ENCODE measurements around the gene POLRMT.
A peak's percentile ranks its signal among the peaks of the same experiment; 100 is the strongest.

Gene POLRMT

GRCh38 chr19:663682-664117 lies 30.4 kb upstream of the POLRMT start:
- DNase-seq (ENCODE audit: low read depth in 1 of 2, low spot score in 1 of 2), result no peak

DNA sequence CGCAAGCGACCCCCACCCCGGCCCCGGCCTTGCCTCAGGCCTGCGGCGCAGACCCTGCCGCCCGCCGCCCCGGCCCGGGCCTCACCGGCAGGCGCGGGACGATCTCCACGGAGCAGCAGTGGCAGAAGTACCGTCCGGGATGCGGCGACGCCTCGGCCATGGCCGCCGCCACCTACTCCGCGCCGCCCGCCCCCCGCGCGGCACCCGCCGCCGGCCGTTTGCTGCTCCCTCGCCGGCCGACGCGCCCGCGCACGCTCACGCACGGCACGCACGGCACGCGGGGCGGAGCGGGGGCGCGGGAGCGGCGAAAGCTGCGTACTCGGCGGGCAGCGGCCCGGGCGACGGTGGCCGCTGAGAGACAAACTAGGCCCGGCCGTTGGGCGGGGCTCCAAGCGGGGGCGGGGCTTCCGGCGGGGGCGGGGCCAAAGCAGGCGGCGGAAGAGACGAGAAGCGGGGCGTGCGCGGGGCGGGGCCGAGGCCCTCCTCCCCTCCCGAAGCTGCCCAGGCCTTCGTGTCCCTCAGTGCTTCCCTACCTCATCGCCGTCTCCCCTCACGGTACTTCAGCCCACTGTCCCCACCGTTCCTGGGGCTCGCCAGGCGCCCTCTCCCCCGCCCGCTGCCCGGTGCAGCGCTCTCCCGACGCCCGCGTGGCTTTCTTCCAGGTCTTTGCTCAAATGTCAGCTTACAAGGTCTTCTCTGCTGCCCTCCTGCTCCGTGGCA lies 29.8 kb upstream of the POLRMT start, which contains the start of gene RNF126:
TSS of gene RNF126 (minus strand) at position 253 of the 720 bp plus-strand sequence. CDS start at position 160, 93 bp downstream.
- peak; percentile 91 to 98 for DNase-seq (ENCODE audit: low read depth in 1 of 2, low spot score in 1 of 2)

DNA sequence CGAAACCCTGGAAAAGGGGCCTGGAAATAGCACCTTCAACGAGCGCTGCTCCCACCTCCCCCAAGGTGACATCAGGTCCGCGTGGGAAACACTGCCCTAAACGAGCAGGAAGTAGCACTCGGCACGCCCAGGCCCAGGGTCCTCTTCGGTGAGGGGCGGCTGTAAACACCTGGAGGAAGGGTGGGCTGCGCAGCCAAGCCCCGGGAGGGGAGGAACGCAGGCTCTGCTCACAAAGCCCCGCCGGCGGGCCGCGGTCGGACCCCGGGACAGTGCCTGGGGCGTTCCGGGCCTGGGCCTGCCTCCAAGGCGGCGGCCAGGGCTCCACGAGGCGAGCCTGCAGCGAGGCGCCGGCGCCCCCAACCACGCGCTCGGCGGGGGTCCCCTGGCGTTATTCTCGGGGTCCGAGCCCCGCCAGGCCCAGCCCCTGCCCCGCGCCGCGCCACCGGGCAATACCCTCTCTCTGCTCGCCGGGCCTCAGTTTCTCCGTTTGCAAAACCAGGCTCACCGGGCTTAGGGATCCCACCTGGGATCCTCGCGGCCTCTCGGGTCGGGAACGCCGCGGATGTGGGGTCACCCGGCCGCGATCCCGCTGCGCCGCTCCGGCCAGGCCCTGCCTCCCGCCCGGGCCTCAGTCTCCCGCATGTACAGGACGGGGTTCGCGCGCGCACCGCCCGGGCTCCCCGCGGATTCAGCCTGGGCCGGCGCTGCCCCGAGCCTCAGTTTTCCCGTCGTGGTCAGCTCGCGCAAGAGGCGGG lies 29.0 kb upstream of the POLRMT start:
- peak; percentile 35 to 60 for DNase-seq (ENCODE audit: low read depth in 1 of 2, low spot score in 1 of 2)

DNA sequence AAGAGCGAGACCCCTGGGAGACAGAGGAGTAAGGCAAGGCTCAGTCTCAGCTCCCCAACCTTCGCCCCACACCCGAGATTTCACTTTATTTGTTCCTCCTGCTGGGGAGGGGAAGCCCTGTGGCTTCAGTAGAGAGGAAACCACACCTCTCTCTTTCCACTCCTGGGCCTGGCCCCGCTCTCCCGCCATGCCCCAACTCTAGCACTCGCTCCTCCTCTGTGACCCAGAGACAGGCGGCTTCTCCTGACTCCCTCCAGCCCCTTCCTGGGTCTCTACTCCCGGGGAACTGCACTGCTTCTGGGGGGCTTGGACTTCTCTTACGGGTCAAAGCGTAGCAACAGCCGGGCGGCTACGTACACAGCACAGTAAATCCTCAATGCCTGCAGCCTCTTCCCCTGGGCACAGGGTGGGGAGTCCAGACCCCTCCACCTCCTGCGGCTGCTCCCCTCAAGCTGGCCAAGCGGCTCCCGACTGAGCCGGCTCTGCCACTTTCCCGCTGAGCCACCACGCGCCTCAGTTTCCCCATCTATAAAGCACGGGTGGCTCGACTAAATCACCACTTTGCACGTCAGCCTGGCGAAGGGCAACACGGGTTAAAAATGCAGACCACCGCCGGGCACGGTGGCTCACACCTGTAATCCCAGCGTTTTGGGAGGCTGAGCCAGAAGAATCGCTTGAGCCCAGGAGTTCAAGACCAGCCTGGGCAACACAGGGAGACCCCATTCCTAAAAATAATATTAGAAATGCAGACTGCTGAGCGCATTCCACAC lies 28.3 kb upstream of the POLRMT start:
- peak; percentile 33 to 53 for DNase-seq (ENCODE audit: low read depth in 1 of 2, low spot score in 1 of 2)

GRCh38 chr19:660793-661426 lies 27.6 kb upstream of the POLRMT start:
- DNase-seq (ENCODE audit: low read depth in 1 of 2, low spot score in 1 of 2), result no peak

DNA sequence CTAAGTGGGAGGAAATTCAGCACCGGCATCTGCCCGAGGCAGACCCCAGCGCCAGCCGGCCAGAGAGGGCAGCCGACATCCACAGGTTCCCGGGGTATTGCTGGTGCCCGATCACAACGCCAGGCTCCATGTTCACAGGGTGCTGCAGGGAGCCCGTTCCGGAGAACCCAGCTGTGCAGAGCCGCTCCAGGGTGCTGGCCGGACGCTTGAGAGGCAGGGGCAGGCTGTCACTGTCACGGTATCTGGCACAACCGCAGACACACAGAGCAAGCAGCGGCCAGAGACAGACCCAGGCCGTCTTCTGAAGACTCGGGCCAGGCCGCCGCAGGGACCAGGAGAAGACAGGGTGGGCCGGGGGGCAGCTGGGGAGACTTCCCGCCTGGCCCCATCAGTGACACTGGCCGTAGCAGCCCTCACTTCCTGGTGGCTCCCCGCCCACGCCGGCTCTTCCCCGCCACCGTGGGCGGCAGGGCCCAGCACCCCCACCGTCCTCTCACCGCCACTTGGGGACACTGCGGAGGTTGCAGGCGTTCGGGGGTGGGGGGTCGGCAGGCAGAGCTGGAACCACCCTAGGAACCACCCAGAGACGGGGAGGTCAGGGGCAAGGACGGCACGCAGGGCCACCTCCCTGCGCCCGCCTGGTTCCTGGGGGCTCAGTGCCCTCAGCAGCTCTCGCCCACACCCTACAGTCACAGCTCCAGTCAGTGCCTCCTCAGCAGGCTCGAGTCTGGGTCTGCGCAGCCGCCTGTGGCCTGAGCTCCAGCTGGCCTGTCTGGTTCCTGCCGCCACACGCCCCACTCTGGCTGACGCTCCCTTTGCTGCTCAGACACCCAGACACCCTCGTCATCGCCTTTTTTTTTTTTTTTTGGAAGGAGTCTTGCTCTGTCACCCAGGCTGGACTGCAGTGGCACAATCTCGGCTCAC lies 25.8 kb upstream of the POLRMT start:
- no peak for DNase-seq (ENCODE audit: low read depth in 1 of 2, low spot score in 1 of 2)

GRCh38 chr19:658059-658839 lies 24.9 kb upstream of the POLRMT start:
- DNase-seq (ENCODE audit: low read depth in 1 of 2, low spot score in 1 of 2), result no peak

GRCh38 chr19:657611-658010 lies 24.3 kb upstream of the POLRMT start:
- no peak for DNase-seq (ENCODE audit: low read depth in 1 of 2, low spot score in 1 of 2)

GRCh38 chr19:656751-657559 lies 23.6 kb upstream of the POLRMT start:
- DNase-seq (ENCODE audit: low read depth in 1 of 2, low spot score in 1 of 2), result no peak

GRCh38 chr19:655691-656090 lies 22.4 kb upstream of the POLRMT start:
- no peak for DNase-seq (ENCODE audit: low read depth in 1 of 2, low spot score in 1 of 2)

GRCh38 chr19:653425-653824 lies 20.1 kb upstream of the POLRMT start:
- DNase-seq (ENCODE audit: low read depth in 1 of 2, low spot score in 1 of 2), result no peak

GRCh38 chr19:652467-653389 lies 19.4 kb upstream of the POLRMT start:
- no peak for DNase-seq (ENCODE audit: low read depth in 1 of 2, low spot score in 1 of 2)

DNA sequence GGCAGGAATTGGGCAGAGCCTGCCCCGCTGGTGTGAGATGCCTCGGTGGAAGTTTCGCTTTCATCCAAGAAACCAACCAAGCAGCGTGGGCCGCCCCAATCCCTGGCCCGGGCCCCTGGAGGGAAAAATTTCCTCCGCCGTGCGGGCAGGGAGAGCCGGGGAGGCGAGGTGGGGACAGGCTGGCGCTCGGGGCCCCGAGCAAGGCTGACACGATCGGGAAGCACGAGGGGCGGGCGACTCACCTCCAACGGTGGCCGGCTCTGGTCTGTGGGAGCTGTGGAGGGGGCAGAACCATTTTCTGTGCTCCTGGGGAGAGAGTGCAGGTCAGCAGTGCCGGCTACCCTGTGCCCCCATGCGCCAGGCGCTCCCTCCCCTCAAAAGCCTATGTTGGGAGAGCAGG lies 18.7 kb upstream of the POLRMT start:
- no peak for DNase-seq (ENCODE audit: low read depth in 1 of 2, low spot score in 1 of 2)

GRCh38 chr19:651114-651818 lies 17.9 kb upstream of the POLRMT start:
- DNase-seq (ENCODE audit: low read depth in 1 of 2, low spot score in 1 of 2), result no peak

GRCh38 chr19:650121-650520 lies 16.8 kb upstream of the POLRMT start:
- DNase-seq (ENCODE audit: low read depth in 1 of 2, low spot score in 1 of 2), result no peak

DNA sequence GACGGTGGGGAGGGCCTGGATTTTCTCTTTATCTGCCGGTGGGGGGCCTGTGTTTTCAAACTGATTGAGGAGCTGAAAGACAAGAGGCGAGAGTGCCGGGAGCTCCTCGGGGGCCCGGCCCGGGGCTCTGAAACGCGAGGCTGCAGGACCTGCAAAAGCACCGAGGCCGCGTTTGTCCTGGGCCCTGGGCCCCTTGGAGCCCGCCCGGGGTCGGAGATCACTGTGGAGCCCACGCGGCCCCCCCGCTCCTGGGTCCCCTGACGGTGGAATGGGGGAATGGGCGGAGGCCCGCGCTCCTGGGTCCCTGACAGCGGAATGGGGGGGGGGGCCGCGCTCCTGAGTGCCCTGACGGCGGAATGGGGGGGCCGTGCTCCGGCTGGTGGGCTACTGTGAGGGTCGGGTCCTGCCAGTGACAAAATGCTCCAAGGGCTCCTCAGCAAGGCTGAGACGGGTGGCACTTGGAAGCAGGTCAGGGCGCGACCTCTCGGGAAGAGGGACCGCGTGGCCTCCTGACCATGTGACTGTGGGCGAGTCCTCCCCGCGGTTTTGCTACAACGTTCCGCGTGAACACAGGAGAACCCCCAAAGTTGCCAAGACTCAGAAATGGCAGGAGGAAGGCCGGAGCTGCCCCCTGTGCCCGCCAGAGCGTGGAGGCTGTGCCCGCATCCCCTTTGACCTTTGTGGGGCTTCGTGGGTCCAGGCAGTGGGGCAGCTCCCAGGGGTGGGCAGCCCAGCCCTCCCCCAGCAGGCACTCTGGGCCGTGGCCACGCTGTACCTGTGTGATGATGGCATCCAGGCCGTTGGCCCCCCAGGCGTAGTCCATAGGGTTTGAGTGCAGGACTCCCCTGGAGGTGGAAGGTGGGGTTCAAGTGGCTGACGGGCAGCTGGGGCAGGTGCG lies 15.8 kb upstream of the POLRMT start:
- DNase-seq (ENCODE audit: low read depth in 1 of 2, low spot score in 1 of 2), result no peak

Measured in stimulated activated CD4-positive, alpha-beta T cell treated with anti-CD3 and anti-CD28 coated beads, Interleukin-15, amount 100 ng/mL, for 1 hour (primary cell).